CD4-positive, alpha-beta T cell treated with Interleukin-15 for 1 hour (primary cell): ENCODE measurements around the gene FDX2.
"Not testable (repeated sequence)": the region's sequence is repeated elsewhere in the genome, so short reads cannot be mapped to it uniquely, and the experiment has no call there.

Experiments used
- DNase-seq: peaks from one replicate; pipeline ENCODE4 v3.0.0-alpha.2; 2020

Gene FDX2

DNA sequence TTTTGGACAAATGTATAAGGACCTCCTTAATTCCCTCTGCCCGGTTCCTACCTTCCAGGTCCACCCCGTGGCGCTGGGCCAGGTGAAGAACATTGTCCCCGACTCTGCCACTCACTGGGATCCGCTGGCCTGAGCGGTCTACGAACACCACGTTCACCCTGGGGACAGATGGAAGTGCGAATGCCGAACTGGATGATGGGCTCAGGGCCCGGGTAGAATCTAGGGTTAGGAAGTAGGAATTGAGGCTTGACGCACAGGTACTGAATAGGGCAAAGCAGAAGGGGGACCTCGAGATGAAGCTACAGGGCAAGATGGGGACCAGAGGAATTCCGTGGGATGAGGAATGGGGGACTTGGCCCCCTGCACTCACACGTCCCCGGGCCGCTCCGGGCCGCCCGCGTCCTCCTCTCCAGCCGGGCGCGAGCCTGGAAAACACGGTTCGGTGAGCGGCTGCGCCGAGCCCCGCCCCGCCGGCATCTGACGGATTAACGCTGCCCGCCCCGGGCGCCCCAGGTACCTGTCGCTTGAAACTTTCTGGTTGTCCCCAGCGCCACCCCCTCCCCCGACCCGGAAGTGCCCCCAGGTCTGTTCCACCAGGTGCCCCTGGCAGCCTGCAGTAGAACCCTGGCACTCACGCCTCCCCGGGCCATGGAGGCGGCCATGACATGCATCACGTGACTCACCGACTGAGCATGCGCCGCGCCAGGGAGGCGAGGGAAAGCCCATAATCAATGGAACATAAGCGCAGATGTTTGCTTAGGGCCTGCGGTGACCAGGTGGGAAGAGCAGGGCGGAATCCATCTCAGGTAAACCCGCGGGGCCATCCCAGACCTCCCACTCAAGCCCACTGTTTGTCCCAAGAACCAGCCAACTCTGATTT is at the start of gene FDX2:
Gene FDX2 (minus strand): TSS at position 681 of the 880 bp plus-strand sequence. CDS start 19 bp downstream, at position 662.
- peak; percentile 88 for DNase-seq

DNA sequence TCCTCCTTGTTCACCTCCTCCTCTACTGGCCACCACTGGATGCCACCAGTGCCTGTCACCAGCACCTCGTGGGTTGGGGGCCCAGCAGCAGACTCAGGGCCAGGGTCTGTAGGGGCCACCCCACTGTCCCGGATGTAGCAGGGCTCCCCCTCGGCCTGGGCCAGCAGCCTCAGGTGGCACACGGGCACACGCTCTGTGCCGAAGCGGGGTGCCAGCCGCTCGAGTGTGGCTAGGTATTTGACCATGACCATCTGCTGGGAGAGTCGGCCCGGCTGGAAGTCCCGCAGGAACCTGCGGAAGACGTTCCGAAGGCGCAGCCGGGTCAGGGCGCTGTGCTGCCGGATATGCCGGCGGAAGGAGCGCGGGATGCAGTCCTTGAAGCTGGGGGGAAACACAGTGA is 49.7 kb upstream of the FDX2 start:
- no peak for DNase-seq

DNA sequence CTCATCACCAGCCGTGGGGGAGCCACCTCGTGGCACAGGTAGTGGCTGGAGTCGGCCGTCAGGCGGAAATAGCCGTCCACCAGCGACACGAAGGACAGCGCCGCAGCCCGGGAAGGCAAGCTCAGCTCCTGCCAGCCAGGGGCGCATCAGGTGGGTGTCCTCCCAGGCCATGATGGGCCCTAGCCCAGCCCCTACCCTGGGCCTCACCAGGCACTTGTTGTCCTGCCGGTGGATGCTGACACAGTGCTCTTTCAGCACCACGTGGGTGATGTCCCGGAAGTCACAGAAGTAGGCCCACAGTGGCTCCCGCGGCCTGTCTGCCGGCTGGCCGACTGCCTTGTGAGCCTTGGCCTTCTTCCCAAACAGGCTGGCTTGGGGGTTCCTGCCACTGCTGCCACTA is 48.8 kb upstream of the FDX2 start:
- no peak for DNase-seq

DNA sequence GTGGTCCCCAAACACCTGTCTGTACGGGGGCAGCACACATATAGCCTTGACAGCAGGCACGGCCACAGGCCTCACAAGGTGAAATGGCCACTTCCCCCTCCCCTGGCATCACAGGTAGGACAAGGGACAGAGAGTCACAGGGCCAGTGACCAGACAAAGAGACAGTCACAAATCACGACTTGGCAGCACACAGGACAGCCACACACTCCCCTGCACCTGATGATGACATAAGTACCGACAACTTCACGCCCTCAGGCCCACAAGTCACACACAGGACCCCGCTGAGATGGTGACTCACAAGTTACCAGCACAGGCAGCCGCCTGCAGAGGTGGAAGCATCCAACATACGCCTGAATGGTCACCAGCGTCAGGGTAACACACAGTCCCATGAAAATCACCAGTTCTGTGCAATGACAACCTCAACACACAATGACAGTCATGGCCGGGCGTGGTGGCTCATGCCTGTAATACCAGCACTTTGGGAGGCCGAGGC is 48.0 kb upstream of the FDX2 start:
- no peak for DNase-seq

DNA sequence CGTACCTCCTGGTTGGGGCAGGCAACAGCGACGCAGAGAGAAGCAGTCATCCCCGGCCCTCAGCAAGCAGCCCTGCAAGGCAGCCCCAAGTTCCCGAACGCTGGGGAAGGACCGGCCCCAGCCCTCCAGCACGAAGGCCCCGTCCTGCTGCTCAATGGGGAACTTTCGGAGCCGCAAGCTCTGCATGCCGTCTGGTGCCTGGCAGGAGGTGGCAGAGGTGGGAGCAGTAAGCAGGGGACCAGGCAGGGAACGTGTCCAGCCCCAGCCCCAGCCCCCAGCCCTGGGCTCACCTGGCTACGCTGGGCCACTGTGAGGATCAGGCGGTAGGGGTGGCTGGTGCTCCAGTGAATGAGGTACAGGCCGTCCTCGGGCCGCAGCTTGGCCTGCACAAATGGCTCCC is 46.4 kb upstream of the FDX2 start:
- DNase-seq = no peak

DNA sequence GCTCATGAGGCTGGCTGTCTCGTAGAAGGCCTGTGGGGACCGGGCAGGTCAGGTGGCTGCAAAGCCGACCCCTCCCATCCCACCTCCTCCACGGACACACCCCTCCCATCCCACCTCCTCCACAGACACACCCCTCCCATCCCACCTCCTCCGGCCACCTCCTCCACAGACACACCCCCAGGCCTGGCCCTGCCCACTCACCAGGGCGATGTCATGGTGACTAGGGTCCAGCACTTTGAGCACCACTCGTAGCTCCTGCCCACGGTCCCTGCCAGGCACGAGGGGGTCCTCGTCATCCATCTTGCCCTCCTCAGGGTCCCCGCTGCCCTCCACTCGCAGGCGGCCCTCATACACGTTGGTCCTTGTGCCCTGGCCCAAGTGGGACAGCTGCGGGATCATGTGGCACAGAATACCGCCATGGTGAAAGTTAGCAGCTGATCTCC is 45.8 kb upstream of the FDX2 start:
- no peak for DNase-seq

DNA sequence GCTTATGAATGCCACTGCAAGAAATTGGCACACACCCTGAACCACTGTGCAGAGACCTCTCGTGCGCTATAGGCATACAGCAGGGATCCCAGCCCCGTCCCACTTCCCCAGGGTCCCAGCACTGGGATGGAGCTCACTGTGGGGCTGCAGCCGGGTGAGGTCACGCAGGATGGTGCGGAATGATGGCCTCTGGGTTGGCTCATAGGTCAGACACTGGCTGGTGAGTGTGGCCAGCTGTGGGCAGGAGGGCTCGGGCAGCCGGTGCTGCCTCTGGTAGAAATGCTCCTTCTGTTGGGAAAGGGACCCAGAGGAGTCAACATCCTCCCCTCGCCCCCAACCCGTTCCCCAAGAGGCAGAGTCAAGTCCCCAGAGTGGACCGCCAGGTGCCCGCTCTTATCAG is 40.6 kb upstream of the FDX2 start:
- DNase-seq = no peak

DNA sequence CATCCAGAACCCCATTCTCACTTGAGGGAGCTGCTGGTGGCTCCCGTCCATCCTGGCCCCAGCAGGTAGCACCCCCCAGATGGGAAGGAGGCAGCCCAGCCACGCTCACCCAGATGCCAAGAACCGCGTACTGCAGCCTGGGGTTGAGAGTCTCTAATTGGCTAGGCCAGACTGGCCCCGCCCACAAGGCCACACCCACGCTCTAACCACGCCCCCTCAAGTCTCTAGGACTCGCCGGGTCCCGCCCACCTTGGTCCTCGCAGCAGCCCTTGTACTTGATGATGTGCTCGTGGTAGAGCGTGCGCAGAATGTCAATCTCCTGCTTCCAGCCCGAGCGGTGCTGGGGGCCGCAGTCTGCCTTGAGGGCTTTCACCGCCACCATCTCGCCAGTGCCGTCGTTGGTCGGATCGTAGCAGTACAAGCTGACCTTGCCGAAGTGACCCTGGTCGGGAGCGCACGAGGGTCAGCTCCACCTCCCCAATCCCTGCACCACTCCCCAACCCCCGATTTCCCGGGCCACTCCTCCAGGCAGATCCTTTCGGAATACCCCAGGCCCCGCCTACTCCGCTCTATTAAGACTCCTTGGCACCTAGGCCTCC is 38.1 kb upstream of the FDX2 start:
- DNase-seq = peak; percentile 37

DNA sequence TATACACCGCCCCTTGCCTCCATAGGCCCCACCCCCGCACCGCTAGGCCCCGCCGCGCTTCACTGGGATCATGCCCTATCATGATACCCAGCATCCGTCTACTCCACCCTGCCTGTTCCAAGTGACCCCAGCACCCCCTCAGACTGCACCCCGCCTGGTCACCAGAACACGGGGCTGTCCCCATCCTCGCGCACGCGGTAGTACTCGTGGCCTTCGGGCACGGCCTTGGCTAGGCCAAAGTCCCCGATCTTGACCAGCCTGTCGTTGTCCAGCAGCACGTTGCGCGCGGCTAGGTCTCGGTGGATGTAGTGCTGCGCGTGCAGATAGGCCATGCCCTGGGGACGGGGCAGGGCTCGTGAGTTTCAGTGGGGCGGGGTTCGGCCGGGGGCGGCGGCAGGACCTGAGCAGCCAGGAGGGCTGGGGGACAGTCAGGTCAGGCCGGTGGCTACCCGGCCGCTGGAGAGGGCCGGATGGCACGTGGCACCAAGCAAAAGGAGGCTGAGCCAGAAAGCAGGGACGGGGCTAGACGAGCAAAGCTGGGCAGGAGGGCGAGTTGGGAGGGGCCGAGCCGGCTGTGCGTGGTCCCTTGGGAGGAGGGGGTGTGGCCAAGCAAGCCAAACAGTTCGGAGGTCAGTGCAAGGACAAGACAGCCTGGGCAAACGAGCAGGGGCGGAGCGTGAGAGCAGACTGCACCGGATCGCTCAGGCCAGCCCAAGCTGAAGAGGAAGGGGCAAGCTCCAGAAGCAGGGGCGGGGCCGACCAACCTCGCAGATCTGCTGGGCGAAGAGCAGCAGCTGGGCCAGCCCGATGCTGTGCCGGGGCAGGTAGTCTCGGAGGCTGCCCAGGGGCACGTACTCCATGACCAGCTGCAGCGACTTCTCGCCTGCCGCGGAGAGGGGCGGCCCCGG is 37.2 kb upstream of the FDX2 start:
- DNase-seq = no peak

DNA sequence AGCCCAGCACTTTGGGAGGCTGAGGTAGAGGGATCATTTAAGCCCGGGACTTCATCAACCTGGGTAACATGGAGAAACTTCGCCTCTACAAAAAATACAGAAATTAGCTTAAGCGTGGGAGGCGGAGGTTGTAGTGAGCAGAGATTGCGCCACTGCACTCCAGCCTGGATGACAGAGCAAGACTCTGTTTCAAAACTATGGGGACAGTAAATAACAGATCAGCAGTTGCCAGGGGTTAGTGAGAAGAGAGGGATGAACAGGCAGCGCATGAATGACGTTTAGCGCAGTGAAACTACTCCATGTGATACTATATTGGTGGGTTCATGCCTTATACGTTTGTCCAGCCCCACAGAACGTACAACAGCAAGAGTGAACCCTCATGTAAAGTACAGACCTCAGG is 30.7 kb upstream of the FDX2 start:
- peak; percentile 60 for DNase-seq

DNA sequence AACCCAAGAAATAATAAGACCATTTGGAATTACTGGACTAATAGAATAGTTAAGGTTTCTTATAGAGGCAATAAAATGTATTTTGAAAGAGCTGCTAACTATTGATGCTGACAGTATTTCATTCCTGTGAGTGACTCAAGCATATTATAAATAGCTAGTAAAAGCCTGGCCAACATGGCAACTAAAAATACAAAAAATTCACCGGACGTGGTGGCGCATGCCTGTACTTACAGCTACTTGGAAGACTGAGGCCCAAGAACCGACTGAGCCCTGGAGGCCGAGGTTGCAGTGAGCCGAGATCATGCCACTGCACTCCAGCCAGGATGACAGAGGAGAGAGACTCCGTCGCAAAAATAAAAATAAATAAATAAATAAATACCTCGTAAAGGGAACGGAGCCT is 29.0 kb upstream of the FDX2 start:
- no peak for DNase-seq

DNA sequence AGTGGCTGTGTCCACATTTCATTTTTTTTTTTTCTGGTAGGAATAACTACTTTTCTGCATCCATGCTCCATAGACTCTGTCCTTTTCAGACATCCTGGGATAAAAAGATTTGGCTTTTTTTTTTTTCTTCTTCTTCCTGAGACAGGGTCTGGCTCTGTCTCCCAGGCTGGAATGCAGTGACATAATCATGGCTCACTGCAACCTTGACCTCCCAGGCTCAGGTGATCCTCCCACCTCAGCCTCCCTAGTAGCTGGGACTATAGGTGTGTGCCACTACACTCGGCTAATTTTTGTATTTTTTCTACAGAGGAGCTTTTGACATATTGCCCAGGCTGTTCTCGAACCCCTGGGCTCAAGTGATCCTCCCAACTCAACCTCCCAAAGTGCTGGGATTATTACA is 27.7 kb upstream of the FDX2 start:
- DNase-seq = no peak

DNA sequence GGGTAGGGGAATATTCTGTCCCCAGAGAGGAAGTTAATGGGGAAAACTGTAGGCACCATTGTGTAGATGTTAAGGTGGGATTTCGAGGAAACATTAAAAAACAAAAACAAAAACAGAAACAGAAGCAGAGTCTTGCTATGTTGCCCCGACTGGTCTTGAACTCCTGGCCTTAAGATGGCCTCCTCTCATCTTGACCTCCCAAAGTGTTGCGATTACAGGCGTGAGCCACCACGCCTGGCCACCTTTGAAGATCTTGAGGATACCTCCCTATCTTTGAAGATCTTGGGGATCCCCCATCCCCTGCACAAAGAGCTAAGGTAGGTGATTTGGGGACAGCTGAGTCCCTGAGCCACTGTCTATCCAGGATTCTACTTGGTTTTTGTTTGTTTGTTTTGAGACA is 24.2 kb upstream of the FDX2 start:
- no peak for DNase-seq

DNA sequence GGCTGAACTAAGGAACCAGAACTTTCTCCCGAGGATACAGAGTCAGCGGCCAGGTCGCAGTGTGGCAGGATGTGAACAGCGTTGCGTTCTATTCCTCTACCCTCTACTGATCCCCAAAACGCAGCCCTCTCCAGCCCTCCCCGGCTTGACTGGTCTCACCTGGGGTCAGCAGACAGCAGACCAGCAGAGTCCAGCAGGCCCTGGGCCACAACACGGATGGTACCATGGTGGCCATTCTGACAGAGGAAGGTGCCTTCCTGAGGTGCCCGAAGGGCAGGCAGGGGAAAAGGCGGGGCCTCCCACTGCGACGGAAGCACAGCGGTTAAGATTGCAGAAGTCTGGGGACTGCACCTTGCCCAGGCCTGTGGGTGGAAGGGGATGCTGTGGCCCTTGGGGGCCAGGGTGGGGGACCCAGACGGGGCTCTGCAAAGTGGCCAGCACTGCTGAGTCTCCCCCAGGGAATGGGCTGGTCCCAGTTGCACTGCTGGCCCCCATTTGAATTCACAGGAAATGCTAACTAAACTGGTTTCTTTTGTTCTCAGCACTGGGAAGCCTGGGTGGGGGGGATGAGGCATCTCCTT is 23.7 kb upstream of the FDX2 start, which contains the start of gene ICAM3:
Gene ICAM3 (minus strand): TSS at position 245 of the 581 bp plus-strand sequence. CDS start 10 bp downstream, at position 235.
- DNase-seq = peak; percentile 68

DNA sequence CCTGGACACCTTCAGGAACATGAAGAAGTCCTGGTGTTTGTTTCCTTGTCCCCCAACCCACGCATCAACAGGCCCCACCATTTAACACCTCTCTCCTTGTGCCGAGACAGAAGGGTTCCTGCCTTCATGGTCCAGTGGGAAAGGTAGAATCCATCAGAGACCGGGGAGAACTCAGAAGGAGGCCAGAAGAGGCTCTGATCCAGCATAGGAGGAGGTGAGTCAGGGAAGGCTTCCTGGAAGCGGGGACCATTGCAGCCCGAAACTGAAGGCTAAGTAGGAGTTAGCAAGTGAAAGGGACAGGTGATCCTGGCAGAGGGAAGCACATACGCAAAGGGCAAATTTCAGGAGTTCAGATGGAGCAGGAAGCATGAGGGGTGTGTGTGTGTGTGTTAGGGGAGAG is 23.1 kb upstream of the FDX2 start:
- DNase-seq = no peak

DNA sequence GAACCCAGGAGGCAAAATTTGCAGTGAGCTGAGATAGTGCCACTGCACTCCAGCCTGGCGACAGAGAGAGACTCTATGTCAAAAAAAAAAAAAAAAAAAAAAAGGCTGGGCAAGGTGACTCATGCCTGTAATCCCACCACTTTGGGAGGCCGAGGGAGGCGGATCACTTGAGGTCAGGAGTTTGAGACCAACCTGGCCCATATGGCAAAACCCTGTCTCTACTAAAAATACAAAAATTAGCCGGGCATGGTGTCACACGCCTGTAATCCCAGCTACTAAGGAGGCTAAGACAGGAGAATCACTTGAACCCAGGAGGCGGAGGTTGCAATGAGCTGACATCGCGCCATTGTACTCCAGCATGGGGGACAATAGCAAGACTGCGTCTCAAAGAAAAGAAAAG is 20.9 kb upstream of the FDX2 start:
- DNase-seq = not testable (repeated sequence)

DNA sequence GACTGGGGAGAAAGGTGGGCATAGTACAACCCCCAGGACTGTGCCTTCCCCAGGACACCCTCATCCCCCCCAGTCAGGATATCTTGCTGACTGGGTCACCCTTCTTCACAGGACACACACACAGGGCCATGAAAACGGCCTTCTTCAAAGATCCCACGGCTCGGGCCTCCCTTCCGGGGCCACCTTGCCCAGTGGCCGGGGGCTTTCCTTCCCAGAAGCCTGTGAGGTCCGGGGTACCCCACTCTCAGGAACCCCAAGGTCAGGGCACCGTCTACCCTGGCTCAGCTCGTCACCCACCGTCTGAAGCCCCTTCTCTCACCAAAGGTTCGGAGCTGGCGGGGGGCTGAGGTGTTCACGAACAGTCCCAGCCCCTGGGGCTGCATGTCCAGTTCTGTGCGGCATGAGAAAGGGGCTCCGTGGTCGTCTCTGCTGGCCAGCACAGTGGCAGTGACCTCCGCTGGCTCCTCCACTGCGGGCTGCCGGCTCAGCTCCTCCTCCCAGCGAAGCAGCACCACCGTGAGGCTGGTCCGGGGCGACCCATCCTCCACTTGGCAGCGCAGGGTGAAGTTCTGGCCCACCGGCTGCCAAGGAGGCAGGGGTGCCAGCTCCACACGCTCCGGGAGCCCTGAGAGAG is 19.7 kb upstream of the FDX2 start:
- no peak for DNase-seq

DNA sequence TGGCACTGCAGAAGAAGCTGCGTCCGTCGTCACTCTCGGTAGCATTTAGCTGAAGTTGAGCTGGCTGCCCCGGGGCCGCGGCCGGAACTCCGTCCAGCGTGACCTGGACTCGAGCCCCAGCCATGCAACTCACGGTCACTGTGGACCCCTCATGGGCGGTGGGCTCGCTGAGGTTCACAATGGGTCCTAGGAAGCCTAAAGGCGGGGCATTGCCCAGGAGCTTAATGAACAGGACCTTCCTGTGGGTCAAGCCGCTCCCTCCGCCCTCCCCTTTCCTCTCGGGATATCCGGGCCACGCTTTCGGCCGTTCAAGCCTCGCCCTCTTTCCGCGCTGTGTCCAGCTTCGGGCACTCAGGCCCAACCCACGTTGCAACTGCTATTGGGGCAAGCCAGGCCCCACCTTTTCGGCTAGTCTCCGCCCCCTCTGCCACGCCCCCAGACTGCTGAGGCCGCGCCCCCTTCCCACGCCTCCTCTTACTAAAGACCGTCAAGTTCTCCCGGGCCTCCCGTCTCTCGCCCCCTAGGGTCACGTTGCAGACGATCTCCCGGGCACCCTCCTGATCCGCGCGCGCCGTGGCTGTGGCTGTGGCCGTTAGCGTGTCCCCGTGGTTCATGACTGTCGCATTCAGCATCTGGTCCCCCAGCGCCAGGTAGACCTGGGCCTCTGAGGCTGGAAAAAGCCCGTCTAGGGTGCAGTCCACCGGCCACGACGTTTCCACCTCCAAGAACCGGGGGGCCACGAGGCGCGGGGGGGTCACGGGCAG is 19.0 kb upstream of the FDX2 start:
- DNase-seq = peak; percentile 34

DNA sequence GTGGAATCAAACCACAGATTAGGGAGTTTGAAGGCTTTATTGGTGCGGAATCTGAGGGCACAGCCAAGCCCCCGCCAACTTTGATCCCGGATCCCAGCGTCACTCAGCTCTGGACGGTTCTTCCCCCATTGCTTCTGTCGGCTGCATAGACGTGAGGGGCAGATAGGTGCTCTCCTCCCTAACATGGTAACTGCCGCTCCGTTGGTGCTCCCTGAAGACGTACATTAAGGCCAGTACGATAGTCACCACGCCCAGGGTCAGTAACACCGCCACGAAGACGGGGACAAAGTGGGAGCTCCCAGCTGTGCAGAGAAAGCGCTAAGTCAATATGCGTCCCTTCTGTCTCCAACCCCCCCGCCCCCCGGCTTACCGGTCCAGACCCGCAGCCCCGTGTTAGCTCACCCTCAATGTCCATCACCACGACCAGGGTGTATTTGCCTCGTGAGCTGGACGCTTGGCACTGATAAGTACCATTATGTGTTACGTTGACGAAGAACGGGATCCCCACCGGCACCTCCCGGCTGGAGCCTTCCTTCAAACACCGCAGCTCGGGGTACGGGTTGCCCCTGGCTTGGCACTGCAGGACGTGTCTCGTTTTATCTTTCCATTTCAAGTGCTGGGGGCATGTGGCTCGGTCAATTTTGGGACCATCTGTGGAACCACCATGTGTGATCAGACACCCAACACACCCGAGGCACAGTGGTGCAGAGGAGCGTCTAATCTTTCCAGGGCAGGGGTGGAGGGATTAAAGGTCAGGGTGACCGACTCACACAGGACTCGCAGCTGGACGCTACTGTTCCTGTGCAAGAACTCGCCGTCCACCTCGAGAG is 18.2 kb upstream of the FDX2 start:
- DNase-seq = no peak

DNA sequence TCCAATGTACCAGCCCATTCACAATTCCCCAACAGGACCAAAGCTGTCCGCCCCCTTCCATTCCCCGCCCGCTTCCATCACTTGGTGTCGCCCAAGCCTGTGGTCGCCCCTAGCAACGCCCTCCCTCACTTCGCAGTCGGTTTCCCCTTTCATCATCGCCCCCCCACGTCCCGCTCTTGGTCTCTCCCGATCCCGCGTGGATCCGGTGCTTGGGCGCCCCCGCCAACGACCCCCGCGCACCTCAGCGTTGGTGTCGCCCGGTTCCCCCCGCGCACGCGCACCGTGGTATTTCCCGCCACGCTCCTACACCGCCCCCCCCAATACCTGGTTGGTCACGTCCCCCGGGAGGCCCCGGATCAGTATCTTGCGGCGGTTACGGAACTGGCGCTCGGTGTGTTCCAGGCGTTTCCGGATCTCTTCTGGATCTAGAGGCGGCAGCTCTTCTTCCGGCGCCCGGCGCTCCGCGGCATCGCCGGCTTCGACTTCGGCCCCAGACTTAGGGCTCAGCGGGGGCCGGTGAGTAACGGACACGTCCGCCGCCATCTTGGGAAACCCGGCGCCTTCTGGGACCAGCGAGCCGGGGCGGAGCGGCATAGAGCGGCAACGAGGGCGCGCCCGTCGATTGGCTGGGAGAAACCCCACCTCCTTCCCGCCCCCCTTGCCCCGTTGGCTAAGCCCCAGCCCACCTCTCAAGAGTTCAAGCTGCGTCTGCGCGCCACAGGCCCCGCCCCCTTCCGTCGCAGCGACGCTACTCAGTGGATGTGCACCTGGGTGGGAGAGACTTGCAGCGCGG is 17.3 kb upstream of the FDX2 start, which contains the start of gene RAVER1:
Gene RAVER1 (minus strand): TSS at position 565 of the 793 bp plus-strand sequence. CDS start 22 bp downstream, at position 543.
- peak; percentile 98 for DNase-seq
